Activated CD8-positive, alpha-beta memory T cell treated with anti-CD3 and anti-CD28 coated beads for 4 hours (primary cell): ENCODE measurements around the gene ZNF148.

Experiments used
- DNase-seq, 2 donors: peaks; one replicate each; pipeline ENCODE4 v3.0.0-alpha.2; 2020; ENCODE audit warnings: low read depth in 2 of 2

The ZNF148 gene

GRCh38 chr3:125289429-125289981 lies 85.6 kb downstream of the ZNF148 start:
- DNase-seq = no peak

DNA sequence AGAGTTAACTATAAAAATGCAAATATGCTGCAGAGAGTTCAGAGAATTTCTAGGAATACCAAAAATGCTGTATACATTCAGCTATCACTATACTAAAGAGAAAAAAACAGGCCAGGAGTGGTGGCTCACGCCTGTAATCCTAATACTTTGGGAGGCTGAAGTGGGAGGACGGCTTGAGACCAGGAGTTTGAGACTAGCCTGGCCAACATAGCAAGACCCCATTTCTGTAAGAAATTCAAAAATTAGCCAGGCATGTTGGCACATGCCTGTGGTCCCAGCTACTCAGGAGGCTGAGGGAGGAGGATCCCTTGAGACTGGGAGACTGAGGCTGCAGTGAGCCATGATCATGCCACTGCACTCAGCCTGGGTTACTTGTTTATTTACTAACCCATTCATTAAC lies 87.9 kb downstream of the ZNF148 start:
- DNase-seq = no peak

DNA sequence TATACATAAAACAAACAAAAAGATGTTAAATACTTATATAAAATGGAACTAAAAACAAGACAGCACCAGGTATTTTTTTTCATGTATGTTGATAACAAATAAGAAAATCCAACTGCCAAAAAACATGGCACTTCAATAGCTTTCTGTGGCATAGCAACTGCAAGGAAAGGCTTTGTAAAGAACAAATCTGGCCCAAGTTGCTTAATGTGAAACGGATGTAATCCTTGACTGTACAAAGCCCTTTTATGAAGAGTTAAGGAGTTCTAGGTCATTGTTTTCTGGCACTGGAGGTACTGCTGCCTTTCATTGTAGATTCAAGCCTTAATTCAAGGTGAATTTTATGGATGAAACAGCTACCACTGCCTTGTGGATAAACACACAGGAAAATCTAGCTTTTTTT lies 93.7 kb downstream of the ZNF148 start:
- no peak for DNase-seq

GRCh38 chr3:125280668-125281361 lies 94.3 kb downstream of the ZNF148 start:
- DNase-seq = no peak

DNA sequence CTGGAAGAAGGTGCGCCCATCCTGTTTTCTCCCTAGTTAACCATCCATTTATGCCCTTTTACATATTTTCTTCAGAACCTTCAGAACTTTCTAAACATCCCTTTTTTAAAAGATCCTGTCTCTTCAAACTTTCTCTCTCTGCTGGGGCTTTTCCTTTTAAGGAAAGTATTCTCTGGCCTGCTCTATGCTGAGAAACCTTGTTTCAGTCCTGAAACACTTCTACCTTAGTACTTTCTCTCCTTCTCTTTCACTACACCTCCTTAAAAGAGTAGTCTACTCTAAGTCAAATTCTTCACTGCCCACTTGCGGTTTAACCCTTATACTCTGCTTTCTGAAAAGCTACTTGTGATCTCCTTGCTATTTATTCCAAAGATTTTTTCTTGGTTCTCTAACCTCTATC lies 97.0 kb downstream of the ZNF148 start:
- DNase-seq = no peak

- DNase-seq = no peak
Observed at GRCh38 chr3:125271127-125271526, 104.0 kb downstream of the ZNF148 start.

DNA sequence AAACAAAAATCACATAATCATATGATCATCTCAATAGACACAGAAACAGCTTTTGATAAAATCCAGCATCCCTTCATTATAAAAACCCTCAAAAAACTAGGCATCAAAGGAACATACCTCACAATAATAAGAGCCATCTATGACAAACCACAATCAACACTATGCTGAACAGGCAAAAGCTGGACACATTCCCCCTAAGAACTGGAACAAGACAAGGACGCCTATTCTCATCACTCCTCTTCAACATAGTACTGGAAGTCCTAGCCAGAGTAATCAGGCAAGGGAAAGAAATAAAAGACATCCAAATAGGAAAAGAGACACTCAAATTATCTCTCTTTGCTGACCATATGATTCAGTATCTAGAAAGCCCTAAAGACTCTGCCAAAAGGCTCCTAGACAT lies 107.7 kb downstream of the ZNF148 start:
- no peak for DNase-seq

- no peak for DNase-seq
Observed at GRCh38 chr3:125266971-125267370, 108.2 kb downstream of the ZNF148 start.

GRCh38 chr3:125262161-125262560 lies 113.0 kb downstream of the ZNF148 start:
- no peak for DNase-seq

DNA sequence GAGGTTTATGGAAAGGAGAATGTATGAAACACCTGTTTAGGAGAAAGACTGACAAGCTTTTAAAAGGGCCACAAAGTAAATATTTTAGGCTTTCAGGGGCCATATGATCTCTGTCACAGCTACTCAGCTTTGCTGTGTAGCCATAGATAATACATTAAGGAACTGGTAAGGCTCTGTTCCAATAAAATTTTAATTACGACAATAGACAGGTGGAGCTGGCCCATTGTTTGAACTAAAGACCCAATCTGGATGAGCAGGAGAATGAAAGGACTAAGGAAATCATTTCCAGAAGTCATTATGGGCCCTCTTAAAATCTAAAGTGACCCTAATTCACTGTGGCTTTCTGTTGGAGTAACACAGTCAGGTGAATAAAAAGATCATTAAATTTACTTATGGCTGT lies 114.1 kb downstream of the ZNF148 start:
- DNase-seq = no peak

DNA sequence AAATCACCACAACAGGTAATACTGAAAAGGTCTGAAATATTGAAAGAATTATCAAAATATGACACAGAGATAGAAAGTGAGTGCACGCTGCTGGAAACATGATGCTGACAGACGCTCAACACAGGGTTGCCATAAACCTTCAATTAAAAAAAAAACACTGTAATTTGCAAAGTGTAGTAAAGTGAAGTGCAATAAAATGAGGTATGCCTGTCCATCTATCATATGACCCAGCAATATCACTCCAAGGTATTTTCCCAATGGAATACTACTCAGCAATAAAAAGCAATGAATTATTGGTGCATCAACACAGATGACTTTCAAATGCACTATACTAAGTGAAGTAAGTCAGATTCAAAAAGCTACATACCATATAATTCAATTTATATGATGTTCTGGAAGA lies 115.0 kb downstream of the ZNF148 start:
- DNase-seq = no peak

DNA sequence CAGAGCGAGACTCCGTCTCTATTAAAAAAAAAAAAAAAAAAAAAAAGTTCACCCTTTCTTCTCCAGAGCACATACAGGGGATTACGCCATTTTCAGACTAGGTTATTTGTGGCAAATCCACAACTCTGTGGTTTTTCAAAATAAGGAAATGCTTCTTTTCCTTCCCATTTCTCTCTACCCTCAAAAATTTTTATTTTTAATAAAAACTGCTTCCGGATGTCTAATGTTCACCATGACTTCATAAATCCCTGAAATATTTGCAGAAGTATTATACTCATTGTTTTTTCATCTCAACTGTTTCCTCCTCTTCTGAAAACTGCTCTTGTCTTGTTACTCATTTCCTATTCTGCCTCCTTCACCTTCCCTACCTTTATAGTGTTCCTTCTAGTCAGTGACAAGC lies 117.6 kb downstream of the ZNF148 start:
- DNase-seq = no peak

DNA sequence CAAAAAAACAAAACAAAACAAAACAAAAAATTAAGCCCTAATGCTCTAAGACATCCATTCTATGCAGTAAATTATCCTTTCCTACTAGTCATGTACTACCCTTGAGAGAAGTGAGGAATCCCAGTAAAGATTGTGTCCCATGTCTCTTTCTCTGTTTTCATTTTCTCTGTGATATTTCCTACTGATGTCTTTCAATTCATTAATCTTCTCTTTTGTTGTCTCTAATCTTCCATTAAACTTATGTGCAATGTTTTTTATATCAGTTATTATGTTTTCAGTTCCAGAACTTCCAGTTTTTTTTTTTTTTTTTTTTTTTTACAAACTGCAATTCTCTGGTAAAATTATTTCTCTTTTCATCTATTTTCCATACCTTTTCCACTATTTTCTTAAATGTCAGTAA lies 118.5 kb downstream of the ZNF148 start:
- DNase-seq = no peak

DNA sequence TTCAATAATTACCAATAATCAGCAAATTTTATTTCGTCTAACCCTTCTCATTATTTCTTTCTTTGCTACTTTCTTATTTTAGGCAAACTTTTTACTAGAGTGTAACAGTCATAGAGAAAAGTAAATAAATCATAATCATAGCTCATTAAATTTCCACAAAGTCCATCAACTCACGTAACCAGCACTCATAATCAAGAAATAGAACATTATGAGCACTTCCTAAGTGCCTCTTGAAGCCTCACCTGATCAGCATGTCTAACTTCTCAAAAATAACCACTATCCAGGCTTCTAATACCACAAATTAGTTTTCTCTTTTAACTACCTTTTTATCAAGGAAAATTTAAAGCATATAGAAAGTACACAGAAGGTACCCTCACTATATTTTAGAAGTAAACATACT lies 124.2 kb downstream of the ZNF148 start:
- no peak for DNase-seq

GRCh38 chr3:125246237-125246636 lies 128.9 kb downstream of the ZNF148 start:
- DNase-seq = no peak

DNA sequence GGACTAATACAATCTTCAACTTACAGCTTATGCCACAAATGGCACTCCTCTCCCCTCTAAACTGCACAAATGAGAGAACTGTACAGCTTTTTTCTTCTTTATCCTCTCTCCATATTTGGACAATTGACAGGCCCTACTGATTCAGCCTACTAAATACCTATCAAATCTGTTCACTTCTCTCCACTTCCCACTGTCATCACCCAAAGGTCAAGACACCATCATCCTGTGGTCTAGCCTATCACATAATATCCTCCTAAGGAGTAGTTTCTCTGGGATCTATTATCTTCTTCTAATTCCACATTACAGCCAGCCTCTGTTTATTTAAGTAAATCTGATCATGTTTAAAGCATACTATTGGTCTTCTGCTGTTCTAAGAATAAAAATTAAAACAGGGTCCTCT lies 129.6 kb downstream of the ZNF148 start:
- no peak for DNase-seq

GRCh38 chr3:125240496-125240895 lies 134.6 kb downstream of the ZNF148 start:
- DNase-seq = no peak

- no peak for DNase-seq
Observed at GRCh38 chr3:125239266-125239665, 135.9 kb downstream of the ZNF148 start.

- no peak for DNase-seq
Observed at GRCh38 chr3:125238759-125239158, 136.4 kb downstream of the ZNF148 start.

GRCh38 chr3:125236331-125236903 lies 138.7 kb downstream of the ZNF148 start:
- no peak for DNase-seq

GRCh38 chr3:125234831-125235230 lies 140.3 kb downstream of the ZNF148 start:
- DNase-seq = no peak

DNA sequence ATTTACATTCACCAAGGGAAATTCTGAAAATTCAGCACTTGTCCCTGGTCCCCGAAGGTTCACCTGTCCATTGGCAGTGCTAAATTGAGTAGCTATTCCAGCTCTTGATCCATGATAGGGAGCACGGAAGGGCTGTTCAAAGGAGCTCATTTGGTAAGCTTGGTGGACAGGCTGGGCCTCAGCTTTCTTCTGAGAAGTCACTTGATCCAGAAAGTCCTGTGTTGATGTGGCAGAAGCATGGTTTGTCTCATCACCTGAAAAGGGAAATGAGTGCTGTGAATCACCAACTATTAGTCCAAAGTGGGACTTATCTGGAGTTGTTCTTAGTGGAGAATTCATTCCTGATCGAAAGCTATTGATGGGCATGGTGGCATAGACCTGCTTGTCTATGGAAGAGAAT lies 142.7 kb downstream of the ZNF148 start:
- no peak for DNase-seq

DNA sequence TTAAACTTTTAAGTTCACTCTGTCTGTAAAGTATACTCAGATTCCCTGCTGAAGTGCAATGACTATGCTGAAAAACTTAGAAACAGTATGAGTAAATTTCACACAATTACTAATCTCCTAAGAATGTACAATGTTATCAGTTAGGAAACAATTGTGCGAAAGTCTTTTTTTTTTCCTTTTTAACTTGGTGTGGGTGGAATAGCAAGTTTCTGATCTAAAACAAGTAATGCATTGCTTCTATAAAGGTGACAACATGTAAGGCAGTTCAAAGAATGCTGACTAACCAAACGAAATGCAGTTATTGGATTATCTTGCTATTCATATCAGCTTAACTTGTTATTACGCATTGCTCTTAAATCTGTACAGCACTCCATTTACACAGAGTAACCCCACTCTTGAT lies 143.2 kb downstream of the ZNF148 start:
- DNase-seq = no peak

DNA sequence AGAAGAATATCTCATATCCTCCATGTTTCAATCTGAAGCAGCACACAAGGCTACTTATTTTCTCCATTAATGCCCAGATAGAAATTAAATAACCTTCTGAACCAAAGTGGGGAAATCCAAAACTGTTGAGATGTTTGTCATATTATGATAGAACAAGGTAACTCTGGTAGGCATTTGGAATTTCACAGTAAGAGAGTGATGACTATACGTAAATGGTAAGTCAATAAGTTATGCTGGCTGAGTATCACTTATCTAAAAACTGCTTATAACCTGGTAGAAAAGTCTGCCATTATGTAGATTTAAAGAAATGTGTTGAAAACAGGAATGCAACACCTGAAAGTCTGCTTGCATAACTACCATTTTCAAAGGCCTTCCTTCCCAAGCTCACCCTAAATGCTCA lies 145.4 kb downstream of the ZNF148 start:
- DNase-seq = no peak
